ENCODE data around the gene UACA.

DNA sequence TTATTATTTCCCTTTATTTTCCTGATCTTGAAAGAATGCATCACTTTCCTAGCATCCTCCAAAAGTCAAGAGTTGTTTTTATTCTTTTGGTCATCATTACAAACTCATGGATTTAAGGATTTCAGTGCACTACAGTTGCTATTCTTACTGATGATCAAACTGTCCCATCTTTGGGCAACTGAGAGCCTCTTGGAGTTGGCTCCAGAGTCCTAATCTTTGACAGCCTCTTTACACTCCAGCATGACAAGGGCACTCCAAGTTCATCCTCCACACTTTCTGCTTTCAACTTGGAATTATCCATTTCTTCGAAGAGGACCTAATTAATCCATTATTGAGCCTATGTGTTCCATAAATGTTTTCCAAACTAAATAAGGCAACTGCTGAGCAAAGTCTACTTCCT, 5.7 kb downstream of the UACA start:
- TF ChIP-seq POLR2A (IDR thresholded peaks at IDR 0.05; ENCODE audit: low read depth, low read length) (no peak), TAF1 (IDR thresholded peaks at IDR 0.05; ENCODE audit: borderline replicate concordance, low read depth, low read length) (no peak)
